Stimulated activated CD4-positive, alpha-beta T cell treated with anti-CD3 and anti-CD28 coated beads, Interleukin-15, amount 100 ng/mL, for 1 hour (primary cell): ENCODE data around the gene SGMS1.
A peak's percentile ranks its signal among the peaks of the same experiment; 100 is the strongest.
"Not testable (repeated sequence)": the region's sequence is repeated elsewhere in the genome, so short reads cannot be mapped to it uniquely, and the experiment has no call there.

Experiments used
- DNase-seq, 2 donors: peaks; one replicate each; pipeline ENCODE4 v3.0.0-alpha.2; 2020; ENCODE audit warnings: low read depth in 1 of 2, low spot score in 1 of 2

SGMS1 gene

DNA sequence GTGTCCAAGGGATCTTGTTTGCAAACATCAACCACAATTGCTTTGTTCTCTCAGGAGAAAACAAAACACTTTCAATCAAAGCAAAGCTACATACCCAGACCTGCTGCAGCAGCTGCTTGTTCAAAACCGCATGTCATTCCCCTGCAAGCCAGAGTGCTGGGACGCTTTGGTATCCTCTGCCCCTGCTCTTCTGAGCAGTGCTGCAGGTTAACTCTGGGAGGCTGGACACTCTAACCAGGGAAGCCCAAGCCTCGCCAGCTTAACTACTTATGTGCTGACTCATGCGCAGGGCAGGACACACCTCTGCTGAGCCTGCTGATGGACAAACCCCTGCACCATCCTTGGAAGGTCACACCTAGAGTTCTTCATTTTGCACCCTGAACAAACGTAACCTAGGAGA is 344.3 kb downstream of the SGMS1 start:
- DNase-seq = no peak

DNA sequence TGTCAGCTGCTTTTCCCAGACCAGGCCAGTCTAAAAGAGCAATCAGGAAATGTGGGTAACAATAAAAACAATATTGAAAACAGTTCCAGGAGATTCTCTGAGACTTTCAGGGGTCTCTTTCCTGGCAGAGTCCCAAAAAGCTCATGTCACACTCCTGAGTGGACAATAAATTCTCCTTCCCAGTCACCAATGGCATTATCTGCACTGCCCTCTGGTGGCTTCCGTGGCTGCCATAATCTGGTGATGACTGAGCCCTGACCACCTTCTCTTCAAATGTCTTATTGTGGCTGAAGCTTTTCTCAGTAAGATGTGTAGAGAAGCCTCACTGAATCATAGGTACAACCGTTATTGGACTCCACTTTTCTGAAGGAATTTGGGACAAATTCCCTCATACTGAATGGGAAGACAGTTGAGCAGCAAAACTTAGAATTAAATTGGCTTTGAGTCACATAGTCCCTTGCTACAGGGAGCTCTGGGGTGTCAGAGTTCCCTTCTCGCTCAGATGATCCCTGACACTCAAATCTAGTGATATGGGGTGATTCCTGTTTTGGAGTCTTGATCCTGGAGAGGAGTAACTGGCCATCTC is 348.0 kb downstream of the SGMS1 start:
- DNase-seq = peak in 1 of 2 donors; percentile 8

- DNase-seq = no peak
These were observed 351.2 kb downstream of the SGMS1 start for GRCh38 chr10:50272531-50272930.

- DNase-seq = no peak
These were observed 352.0 kb downstream of the SGMS1 start for GRCh38 chr10:50271564-50272250.

DNA sequence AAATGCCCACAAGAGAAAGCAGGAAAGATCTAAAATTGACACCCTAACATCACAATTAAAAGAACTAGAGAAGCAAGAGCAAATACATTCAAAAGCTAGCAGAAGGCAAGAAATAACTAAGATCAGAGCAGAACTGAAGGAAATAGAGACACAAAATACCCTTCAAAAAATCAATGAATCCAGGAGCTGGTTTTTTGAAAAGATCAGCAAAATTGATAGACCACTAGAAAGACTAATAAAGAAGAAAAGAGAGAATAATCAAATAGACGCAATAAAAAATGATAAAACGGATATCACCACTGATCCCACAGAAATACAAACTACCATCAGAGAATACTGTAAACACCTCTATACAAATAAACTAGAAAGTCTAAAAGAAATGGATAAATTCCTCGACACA is 355.9 kb downstream of the SGMS1 start:
- DNase-seq = not testable (repeated sequence)

DNA sequence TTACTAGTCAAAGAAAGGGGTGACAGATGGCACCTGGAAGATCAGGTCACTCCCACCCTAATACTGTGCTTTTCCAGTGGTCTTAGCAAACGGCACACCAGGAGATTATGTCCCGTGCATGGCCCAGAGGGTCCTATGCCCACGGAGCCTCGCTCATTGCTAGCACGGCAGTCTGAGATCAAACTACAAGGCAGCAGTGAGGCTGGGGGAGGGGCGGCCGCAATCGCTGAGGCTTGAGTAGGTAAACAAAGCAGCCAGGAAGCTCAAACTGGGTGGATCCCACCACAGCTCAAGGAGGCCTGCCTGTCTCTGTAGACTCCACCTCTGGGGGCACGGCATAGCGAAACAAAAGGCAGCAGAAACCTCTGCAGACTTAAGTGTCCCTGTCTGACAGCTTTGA is 361.1 kb downstream of the SGMS1 start:
- DNase-seq = not testable (repeated sequence)

DNA sequence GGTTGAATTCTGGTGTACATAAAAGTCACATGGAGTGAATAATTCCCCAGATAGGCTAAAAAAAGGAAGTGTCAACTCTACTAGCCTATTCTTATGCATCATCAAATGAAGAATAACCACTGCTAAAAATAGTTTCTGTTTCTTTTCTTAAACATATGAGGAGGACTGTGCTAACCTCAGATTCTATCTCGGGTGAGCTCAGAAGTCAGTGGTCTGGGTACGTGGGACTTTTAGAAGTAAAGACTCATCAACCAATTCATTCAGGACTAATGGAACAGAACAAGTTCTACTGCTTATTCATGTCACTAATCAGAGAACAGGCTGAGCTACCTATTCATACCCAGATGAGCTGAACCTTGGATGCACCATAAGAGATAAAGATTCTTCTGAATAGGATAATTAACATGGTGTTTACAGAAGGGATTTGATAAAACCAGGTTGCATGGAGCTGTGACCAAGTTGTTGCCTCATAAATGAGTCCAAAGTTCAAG is 362.9 kb downstream of the SGMS1 start:
- DNase-seq = no peak
